HepG2 (cell line): ENCODE data around the gene HCK. TPM values are rescaled to one million over a fixed set of nuclear protein-coding genes. Genes with fewer than 3 reads are reported as not detected.

ENCODE experiments used
- AHR ChIP-seq: IDR thresholded peaks from 2 replicates; pipeline ENCODE4 v1.6.1; 2018; ENCODE audit warnings: missing genetic modification reagents, missing compliant biosample characterization
- ATRX ChIP-seq: sonication (generic); formaldehyde crosslinking; IDR thresholded peaks from 2 replicates; pipeline ENCODE4 v1.4.0; 2020; ENCODE audit warnings: missing genetic modification reagents, borderline replicate concordance
- GABPA ChIP-seq, 2 experiments: IDR thresholded peaks; 2 replicates each; pipeline ENCODE4 v1.6.1; 2011 to 2016; ENCODE audit warnings: low read depth in 2 of 2, low read length in 1 of 2, missing biosample characterization in 1 of 2, missing genetic modification characterization in 1 of 2
- GTF3A ChIP-seq: sonication (generic); formaldehyde crosslinking; conservative IDR thresholded peaks from 2 replicates; pipeline ENCODE4 v1.4.0; 2020; ENCODE audit warnings: mild to moderate bottlenecking, missing genetic modification reagents
- HNF4A ChIP-seq: sonication (generic); formaldehyde crosslinking; IDR thresholded peaks from 2 replicates; pipeline ENCODE4 v1.4.0; 2020; ENCODE audit warnings: missing genetic modification reagents
- KDM4B ChIP-seq: sonication (generic); formaldehyde crosslinking; IDR thresholded peaks from 2 replicates; pipeline ENCODE4 v1.4.0; 2020; ENCODE audit warnings: missing genetic modification reagents
- MIER2 ChIP-seq: IDR thresholded peaks from 2 replicates; pipeline ENCODE4 v1.6.1; 2016; ENCODE audit warnings: missing biosample characterization, missing genetic modification reagents
- MLLT10 ChIP-seq: sonication (generic); formaldehyde crosslinking; IDR thresholded peaks from 2 replicates; pipeline ENCODE4 v1.4.0; 2020; ENCODE audit warnings: missing genetic modification reagents
- RORA ChIP-seq: sonication (generic); formaldehyde crosslinking; IDR thresholded peaks from 2 replicates; pipeline ENCODE4 v1.5.0; 2020; ENCODE audit warnings: mild to moderate bottlenecking, missing genetic modification reagents, moderate library complexity
- SAFB2 ChIP-seq: sonication (generic); formaldehyde crosslinking; IDR thresholded peaks from 2 replicates; pipeline ENCODE4 v1.5.1; 2020; ENCODE audit warnings: missing genetic modification reagents, low read depth, mild to moderate bottlenecking, borderline replicate concordance
- SATB2 ChIP-seq: sonication (generic); formaldehyde crosslinking; IDR thresholded peaks from 2 replicates; pipeline ENCODE4 v1.5.0; 2020; ENCODE audit warnings: missing genetic modification reagents
- SMAD3 ChIP-seq: sonication (generic); formaldehyde crosslinking; IDR thresholded peaks from 2 replicates; pipeline ENCODE4 v1.4.0; 2020; ENCODE audit warnings: missing genetic modification reagents
- TCF7L2 ChIP-seq: IDR thresholded peaks from 2 replicates; pipeline ENCODE4 v1.6.1; 2011; ENCODE audit warnings: mild to moderate bottlenecking, low read depth, low read length, moderate library complexity
- YEATS4 ChIP-seq: sonication (generic); formaldehyde crosslinking; IDR thresholded peaks from 2 replicates; pipeline ENCODE4 v1.4.0; 2020; ENCODE audit warnings: missing genetic modification reagents, borderline replicate concordance
- ZNF510 ChIP-seq: sonication (generic); formaldehyde crosslinking; IDR thresholded peaks from 2 replicates; pipeline ENCODE4 v1.4.0; 2020; ENCODE audit warnings: low read depth, mild to moderate bottlenecking, missing genetic modification reagents
- ZNF513 ChIP-seq: sonication (generic); formaldehyde crosslinking; conservative IDR thresholded peaks from 2 replicates; pipeline ENCODE4 v1.5.0; 2020; ENCODE audit warnings: missing genetic modification reagents
- ZNF75D ChIP-seq: sonication (generic); formaldehyde crosslinking; IDR thresholded peaks from 2 replicates; pipeline ENCODE4 v1.8.1; 2023; ENCODE audit warnings: missing genetic modification reagents, mild to moderate bottlenecking, borderline replicate concordance
- polyA plus RNA-seq, 8 experiments: library from polyadenylated mRNA; depleted of rRNA in 3 of 8; stranded (reverse) in 7 of 8; unstranded in 1 of 8; fragments of >200 nt; fragmentation: Illumina TruSeq in 4 of 8; extraction: Trizol in 4 of 8; gene quantifications; 2 replicates each; pipeline versions ENCODE4 v1.2.1 to v1.2.3, GENCODE V29; 2011 to 2016; ENCODE audit warnings: low read depth in 4 of 8, missing spikeins in 1 of 8, mixed read lengths in 1 of 8; ENCODE audit not compliant: insufficient read depth in 1 of 8
- total RNA-seq, 5 experiments: library from RNA; depleted of rRNA; stranded (reverse); fragments of >200 nt; fragmentation: Illumina TruSeq; extraction: Trizol; gene quantifications; 2 replicates each; pipeline ENCODE4 v1.2.3, GENCODE V29; 2016; ENCODE audit warnings: low read depth in 1 of 5
- TF ChIP-seq, protein P1 (sequence below): sonication (generic); formaldehyde crosslinking; IDR thresholded peaks from 2 replicates; pipeline ENCODE4 v1.4.0; 2020; ENCODE audit warnings: missing genetic modification reagents, borderline replicate concordance
- TF ChIP-seq, protein P2 (sequence below): sonication (generic); formaldehyde crosslinking; IDR thresholded peaks from 2 replicates; pipeline ENCODE4 v1.4.0; 2020; ENCODE audit warnings: missing genetic modification reagents
- TF ChIP-seq, protein P3 (sequence below): sonication (generic); formaldehyde crosslinking; IDR thresholded peaks from 2 replicates; pipeline ENCODE4 v1.4.0; 2020; ENCODE audit warnings: missing genetic modification reagents, borderline replicate concordance

HCK gene
- total and polyA plus RNA-seq, 2 of the 13 experiments (the other 11 are each of a cell fraction or from before 2014, with no cell fraction given) = 0.04 TPM; not detected in 1

DNA sequence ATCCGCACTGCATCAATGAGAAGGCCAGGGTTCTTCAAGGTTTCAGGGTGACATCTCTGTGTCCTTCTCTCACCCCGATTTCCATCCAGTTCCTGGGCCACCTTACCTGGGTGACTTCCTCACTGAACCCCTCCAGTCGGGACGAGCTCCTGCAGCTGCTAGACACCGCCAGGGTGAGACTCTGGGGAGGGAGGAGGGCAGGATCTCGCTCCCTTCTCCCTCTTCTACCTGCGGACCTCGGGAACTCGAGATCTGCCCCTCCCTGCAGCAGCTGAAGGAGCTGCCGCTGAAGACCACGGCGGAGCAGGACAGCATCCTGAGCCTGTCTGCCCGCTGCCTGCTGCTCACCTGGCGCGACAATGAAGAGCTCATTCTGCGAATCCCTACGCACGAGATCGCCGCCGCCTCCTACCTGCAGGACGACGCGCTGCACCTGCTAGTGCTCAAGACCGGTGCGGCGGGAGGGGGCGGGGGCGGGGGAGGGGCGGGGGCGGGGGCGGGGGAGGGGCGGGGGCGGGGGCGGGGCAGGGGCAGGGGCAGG is 34.3 kb upstream of the HCK start (continued):
- TF ChIP-seq, protein P1, sequence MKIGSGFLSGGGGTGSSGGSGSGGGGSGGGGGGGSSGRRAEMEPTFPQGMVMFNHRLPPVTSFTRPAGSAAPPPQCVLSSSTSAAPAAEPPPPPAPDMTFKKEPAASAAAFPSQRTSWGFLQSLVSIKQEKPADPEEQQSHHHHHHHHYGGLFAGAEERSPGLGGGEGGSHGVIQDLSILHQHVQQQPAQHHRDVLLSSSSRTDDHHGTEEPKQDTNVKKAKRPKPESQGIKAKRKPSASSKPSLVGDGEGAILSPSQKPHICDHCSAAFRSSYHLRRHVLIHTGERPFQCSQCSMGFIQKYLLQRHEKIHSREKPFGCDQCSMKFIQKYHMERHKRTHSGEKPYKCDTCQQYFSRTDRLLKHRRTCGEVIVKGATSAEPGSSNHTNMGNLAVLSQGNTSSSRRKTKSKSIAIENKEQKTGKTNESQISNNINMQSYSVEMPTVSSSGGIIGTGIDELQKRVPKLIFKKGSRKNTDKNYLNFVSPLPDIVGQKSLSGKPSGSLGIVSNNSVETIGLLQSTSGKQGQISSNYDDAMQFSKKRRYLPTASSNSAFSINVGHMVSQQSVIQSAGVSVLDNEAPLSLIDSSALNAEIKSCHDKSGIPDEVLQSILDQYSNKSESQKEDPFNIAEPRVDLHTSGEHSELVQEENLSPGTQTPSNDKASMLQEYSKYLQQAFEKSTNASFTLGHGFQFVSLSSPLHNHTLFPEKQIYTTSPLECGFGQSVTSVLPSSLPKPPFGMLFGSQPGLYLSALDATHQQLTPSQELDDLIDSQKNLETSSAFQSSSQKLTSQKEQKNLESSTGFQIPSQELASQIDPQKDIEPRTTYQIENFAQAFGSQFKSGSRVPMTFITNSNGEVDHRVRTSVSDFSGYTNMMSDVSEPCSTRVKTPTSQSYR (CRISPR knock-in tag) = peak; percentile 69; the same call in 1 of the 2 replicates
- TF ChIP-seq YEATS4 = no peak
- TF ChIP-seq KDM4B (CRISPR knock-in tag) = no peak
- TF ChIP-seq TCF7L2 = no peak
- TF ChIP-seq MLLT10 (CRISPR knock-in tag) = no peak
- no peak for TF ChIP-seq SATB2 (CRISPR knock-in tag)
- 0 out of 2 replicates have a peak, but pooled peaks have one; percentile 15 for TF ChIP-seq SAFB2
- TF ChIP-seq ZNF510 (CRISPR knock-in tag) = no peak
- TF ChIP-seq GTF3A (CRISPR knock-in tag) = no peak
- no peak for TF ChIP-seq GABPA (IDR thresholded peaks at IDR 0.05; ENCODE audit: low read depth, low read length)
- TF ChIP-seq GABPA (CRISPR knock-in tag; IDR thresholded peaks at IDR 0.05; ENCODE audit: low read depth) = no peak
- TF ChIP-seq, protein P2, sequence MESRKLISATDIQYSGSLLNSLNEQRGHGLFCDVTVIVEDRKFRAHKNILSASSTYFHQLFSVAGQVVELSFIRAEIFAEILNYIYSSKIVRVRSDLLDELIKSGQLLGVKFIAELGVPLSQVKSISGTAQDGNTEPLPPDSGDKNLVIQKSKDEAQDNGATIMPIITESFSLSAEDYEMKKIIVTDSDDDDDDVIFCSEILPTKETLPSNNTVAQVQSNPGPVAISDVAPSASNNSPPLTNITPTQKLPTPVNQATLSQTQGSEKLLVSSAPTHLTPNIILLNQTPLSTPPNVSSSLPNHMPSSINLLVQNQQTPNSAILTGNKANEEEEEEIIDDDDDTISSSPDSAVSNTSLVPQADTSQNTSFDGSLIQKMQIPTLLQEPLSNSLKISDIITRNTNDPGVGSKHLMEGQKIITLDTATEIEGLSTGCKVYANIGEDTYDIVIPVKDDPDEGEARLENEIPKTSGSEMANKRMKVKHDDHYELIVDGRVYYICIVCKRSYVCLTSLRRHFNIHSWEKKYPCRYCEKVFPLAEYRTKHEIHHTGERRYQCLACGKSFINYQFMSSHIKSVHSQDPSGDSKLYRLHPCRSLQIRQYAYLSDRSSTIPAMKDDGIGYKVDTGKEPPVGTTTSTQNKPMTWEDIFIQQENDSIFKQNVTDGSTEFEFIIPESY (CRISPR knock-in tag) = 0 out of 2 replicates have a peak, but pooled peaks have one; percentile 9
- TF ChIP-seq, protein P3, sequence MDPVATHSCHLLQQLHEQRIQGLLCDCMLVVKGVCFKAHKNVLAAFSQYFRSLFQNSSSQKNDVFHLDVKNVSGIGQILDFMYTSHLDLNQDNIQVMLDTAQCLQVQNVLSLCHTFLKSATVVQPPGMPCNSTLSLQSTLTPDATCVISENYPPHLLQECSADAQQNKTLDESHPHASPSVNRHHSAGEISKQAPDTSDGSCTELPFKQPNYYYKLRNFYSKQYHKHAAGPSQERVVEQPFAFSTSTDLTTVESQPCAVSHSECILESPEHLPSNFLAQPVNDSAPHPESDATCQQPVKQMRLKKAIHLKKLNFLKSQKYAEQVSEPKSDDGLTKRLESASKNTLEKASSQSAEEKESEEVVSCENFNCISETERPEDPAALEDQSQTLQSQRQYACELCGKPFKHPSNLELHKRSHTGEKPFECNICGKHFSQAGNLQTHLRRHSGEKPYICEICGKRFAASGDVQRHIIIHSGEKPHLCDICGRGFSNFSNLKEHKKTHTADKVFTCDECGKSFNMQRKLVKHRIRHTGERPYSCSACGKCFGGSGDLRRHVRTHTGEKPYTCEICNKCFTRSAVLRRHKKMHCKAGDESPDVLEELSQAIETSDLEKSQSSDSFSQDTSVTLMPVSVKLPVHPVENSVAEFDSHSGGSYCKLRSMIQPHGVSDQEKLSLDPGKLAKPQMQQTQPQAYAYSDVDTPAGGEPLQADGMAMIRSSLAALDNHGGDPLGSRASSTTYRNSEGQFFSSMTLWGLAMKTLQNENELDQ (CRISPR knock-in tag) = no peak
- TF ChIP-seq RORA (CRISPR knock-in tag) = no peak
- no peak for TF ChIP-seq ZNF513 (CRISPR knock-in tag)
- no peak for TF ChIP-seq ATRX (CRISPR knock-in tag)
- no peak for TF ChIP-seq HNF4A (CRISPR knock-in tag)
- TF ChIP-seq ZNF75D (CRISPR knock-in tag) = no peak
- 0 out of 2 replicates have a peak, but pooled peaks have one; percentile 19 for TF ChIP-seq MIER2 (CRISPR knock-in tag)
- no peak for TF ChIP-seq SMAD3
- TF ChIP-seq AHR (CRISPR knock-in tag) = peak; percentile 30; the same call in 1 of the 2 replicates
